IMR-90 (cell line): ENCODE results near the gene BRSK1. TPM values are rescaled to one million over a fixed set of nuclear protein-coding genes. Genes with fewer than 3 reads are reported as not detected.

Experiments used
- ATAC-seq: fragments of 200-7000 bp; cut with Tn5 transposase; 2 replicates; pipeline ENCODE4 v1.9.1; 2020; ENCODE audit warnings: low read depth, mild to moderate bottlenecking, moderate library complexity
- BruUV-seq: library from RNA; stranded (reverse); fragments of 400-500 nt; replicated peaks from 2 replicates; lab custom pipeline; 2021; lab: Mats Ljungman, UMichigan
- CTCF ChIA-PET: fragments of 300-600 bp; formaldehyde crosslinking; extraction: SDS; loops from one replicate; lab custom pipeline; 2021; ENCODE audit warnings: antibody characterized with exemption; lab: Yijun Ruan, JAX
- POLR2A ChIA-PET: fragments of 300-600 bp; sonication (Branson Sonifier 250); formaldehyde crosslinking; loops from one replicate; lab custom pipeline; 2022; ENCODE audit warnings: antibody characterized with exemption; ENCODE audit not compliant: unreplicated experiment; lab: Charles Lee
- DNase-seq: peaks from one replicate; pipeline ENCODE4 v3.0.0; 2013
- H2AFZ ChIP-seq: replicated peaks from 2 replicates; pipeline ENCODE3; 2013; ENCODE audit warnings: low read length, mild to moderate bottlenecking; ENCODE audit not compliant: poor library complexity
- H2AK5ac ChIP-seq: 2 replicates; pipeline ENCODE4 v1.6.1; 2013; ENCODE audit warnings: low read depth, low read length, inconsistent platforms
- H2AK9ac ChIP-seq: replicated peaks from 2 replicates; pipeline ENCODE3; 2013; ENCODE audit warnings: mild to moderate bottlenecking, low read depth, low read length, moderate library complexity; ENCODE audit not compliant: poor library complexity
- H2BK120ac ChIP-seq: 2 replicates; pipeline ENCODE4 v1.6.1; 2013; ENCODE audit warnings: low read depth, low read length, inconsistent platforms
- H2BK15ac ChIP-seq: 3 replicates; pipeline ENCODE4 v1.6.1; 2013; ENCODE audit warnings: low read depth, low read length, inconsistent platforms
- H2BK20ac ChIP-seq: 2 replicates; pipeline ENCODE4 v1.6.1; 2013; ENCODE audit warnings: low read depth, mild to moderate bottlenecking, inconsistent platforms, low read length, moderate library complexity
- H2BK5ac ChIP-seq: 2 replicates; pipeline ENCODE4 v1.6.1; 2013; ENCODE audit warnings: mild to moderate bottlenecking, low read depth, low read length, inconsistent platforms; ENCODE audit not compliant: poor library complexity, severe bottlenecking
- H3K14ac ChIP-seq: replicated peaks from 2 replicates; pipeline ENCODE4 v1.6.1; 2013; ENCODE audit warnings: low read depth, low read length, inconsistent platforms
- H3K18ac ChIP-seq: 2 replicates; pipeline ENCODE4 v1.6.1; 2013; ENCODE audit warnings: low read depth, low read length, control low read depth
- H3K23ac ChIP-seq: 2 replicates; pipeline ENCODE4 v1.6.1; 2013; ENCODE audit warnings: low read depth, low read length, inconsistent platforms
- H3K27ac ChIP-seq: 2 replicates; pipeline ENCODE4 v1.5.1; 2013; ENCODE audit warnings: mild to moderate bottlenecking, control low read depth, low read length; ENCODE audit not compliant: insufficient read depth
- H3K27me3 ChIP-seq: 2 replicates; pipeline ENCODE4 v1.6.1; 2013; ENCODE audit warnings: low read length; ENCODE audit not compliant: control insufficient read depth, insufficient read depth
- H3K36me3 ChIP-seq: 2 replicates; pipeline ENCODE4 v1.6.1; 2013; ENCODE audit warnings: low read length, mixed read lengths; ENCODE audit not compliant: control insufficient read depth, insufficient read depth
- H3K4ac ChIP-seq: 2 replicates; pipeline ENCODE4 v1.6.1; 2013; ENCODE audit warnings: low read depth, low read length, inconsistent platforms
- H3K4me1 ChIP-seq: 2 replicates; pipeline ENCODE4 v1.6.1; 2013; ENCODE audit warnings: low read length, mixed read lengths; ENCODE audit not compliant: control insufficient read depth, insufficient read depth
- H3K4me2 ChIP-seq: 2 replicates; pipeline ENCODE4 v1.6.1; 2013; ENCODE audit warnings: low read depth, mild to moderate bottlenecking, control low read depth, low read length, moderate library complexity
- H3K4me3 ChIP-seq: 2 replicates; pipeline ENCODE4 v1.5.1; 2013; ENCODE audit warnings: low read depth, mild to moderate bottlenecking, control low read depth, low read length, moderate library complexity; ENCODE audit not compliant: insufficient read depth
- H3K56ac ChIP-seq: 2 replicates; pipeline ENCODE4 v1.6.1; 2013; ENCODE audit warnings: low read length, inconsistent platforms; ENCODE audit not compliant: insufficient read depth; ENCODE audit errors: extremely low read depth
- H3K79me1 ChIP-seq, 2 experiments: 2 replicates each; pipeline ENCODE4 v1.6.1; 2013; ENCODE audit warnings: low read length in 2 of 2, inconsistent platforms in 1 of 2, low read depth in 1 of 2
- H3K9ac ChIP-seq: 2 replicates; pipeline ENCODE4 v1.6.1; 2013; ENCODE audit warnings: low read depth, low read length, control low read depth
- H3K9me1 ChIP-seq: 2 replicates; pipeline ENCODE4 v1.6.1; 2013; ENCODE audit warnings: low read length, inconsistent platforms; ENCODE audit not compliant: insufficient read depth
- H3K9me3 ChIP-seq: 2 replicates; pipeline ENCODE4 v1.6.1; 2013; ENCODE audit warnings: low read length; ENCODE audit not compliant: control insufficient read depth, insufficient read depth
- H4K20me1 ChIP-seq: 2 replicates; pipeline ENCODE4 v1.6.1; 2013; ENCODE audit warnings: low read length, inconsistent platforms; ENCODE audit not compliant: insufficient read depth
- H4K5ac ChIP-seq: 2 replicates; pipeline ENCODE4 v1.6.1; 2013; ENCODE audit warnings: mild to moderate bottlenecking, low read depth, low read length, control low read depth
- H4K8ac ChIP-seq, 2 experiments: 2 replicates each; pipeline ENCODE4 v1.6.1; 2013; ENCODE audit warnings: low read depth in 2 of 2, low read length in 2 of 2, control low read depth in 1 of 2, inconsistent platforms in 1 of 2
- H4K91ac ChIP-seq: 2 replicates; pipeline ENCODE4 v1.6.1; 2013; ENCODE audit warnings: low read depth, low read length, inconsistent platforms; ENCODE audit not compliant: insufficient read depth
- BHLHE40 ChIP-seq: fragments of 150-350 bp; IDR thresholded peaks from 2 replicates; pipeline ENCODE4 v1.6.1; 2016; ENCODE audit warnings: mild to moderate bottlenecking, low read depth, low read length
- CEBPB ChIP-seq: IDR thresholded peaks from 2 replicates; pipeline ENCODE4 v1.6.1; 2012; ENCODE audit warnings: low read depth, low read length, improper control_type of control experiment
- CHD1 ChIP-seq: IDR thresholded peaks from 2 replicates; pipeline ENCODE4 v1.6.1; 2012; ENCODE audit warnings: low read depth, low read length, improper control_type of control experiment
- FOS ChIP-seq: fragments of 150-350 bp; IDR thresholded peaks from 2 replicates; pipeline ENCODE4 v1.6.1; 2016; ENCODE audit warnings: low read depth, low read length
- MAFK ChIP-seq: IDR thresholded peaks from 2 replicates; pipeline ENCODE4 v1.6.1; 2012; ENCODE audit warnings: low read depth, low read length, improper control_type of control experiment
- MAZ ChIP-seq: IDR thresholded peaks from 2 replicates; pipeline ENCODE4 v1.6.1; 2012; ENCODE audit warnings: low read depth, mild to moderate bottlenecking, low read length, improper control_type of control experiment, moderate library complexity, borderline replicate concordance
- MXI1 ChIP-seq: IDR thresholded peaks from 2 replicates; pipeline ENCODE4 v1.6.1; 2012; ENCODE audit warnings: low read depth, mild to moderate bottlenecking, low read length, moderate library complexity, borderline replicate concordance
- NFE2L2 ChIP-seq: fragments of 150-350 bp; IDR thresholded peaks from 2 replicates; pipeline ENCODE4 v1.6.1; 2016; ENCODE audit warnings: low read depth, mild to moderate bottlenecking, low read length
- POLR2A ChIP-seq: IDR thresholded peaks from 2 replicates; pipeline ENCODE4 v1.6.1; 2012; ENCODE audit warnings: mild to moderate bottlenecking, low read depth, low read length
- RAD21 ChIP-seq: IDR thresholded peaks from 2 replicates; pipeline ENCODE4 v1.6.1; 2012; ENCODE audit warnings: low read length, improper control_type of control experiment
- RFX5 ChIP-seq: IDR thresholded peaks from 2 replicates; pipeline ENCODE4 v1.8.0; 2012; ENCODE audit warnings: low read depth, mild to moderate bottlenecking, low read length, moderate library complexity
- SMC3 ChIP-seq: fragments of 150-350 bp; IDR thresholded peaks from 2 replicates; pipeline ENCODE4 v1.6.1; 2016; ENCODE audit warnings: low read depth, mild to moderate bottlenecking, antibody characterized with exemption, low read length, moderate library complexity
- WGBS, 2 experiments: methylation state at CpG; one replicate each; pipeline versions ENCODE4 v1.1.5 to v1.1.7; 2013; ENCODE audit warnings: missing lambda C conversion rate in 2 of 2; ENCODE audit not compliant: insufficient read length in 1 of 2; ENCODE audit errors: extremely low coverage in 2 of 2; 5-methylcytosine and 5-hydroxymethylcytosine counted together
- dilution Hi-C: fragments of 300-500 bp; cut with HindIII; formaldehyde crosslinking; loops from one replicate; pipeline ENCODE4 v1.14.3; 2018; ENCODE audit warnings: low sequenced_read_pairs; ENCODE audit not compliant: unreplicated experiment
- in situ Hi-C: fragments of 300-500 bp; cut with MboI; formaldehyde crosslinking; loops from 3 replicates; pipeline ENCODE4 v1.14.3; 2019; ENCODE audit warnings: low sequenced_read_pairs, inconsistent platforms, mixed read lengths
- intact Hi-C: fragments of 100-400 bp; cut with micrococcal nuclease; formaldehyde crosslinking; loops from 2 replicates; pipeline ENCODE4 v1.10.0; 2022
- polyA plus RNA-seq, 3 experiments: library from polyadenylated mRNA; depleted of rRNA; stranded (reverse); fragments of >200 nt; gene quantifications; 2 replicates each; pipeline ENCODE4 v1.2.3, GENCODE V29; 2012; ENCODE audit warnings: low replicate concordance in 1 of 3
- total RNA-seq: library from RNA; depleted of rRNA; stranded (reverse); fragments of >200 nt; gene quantifications from 2 replicates; pipeline ENCODE4 v1.2.3, GENCODE V29; 2012
- TF ChIP-seq, protein P1 (sequence below): fragments of 150-350 bp; IDR thresholded peaks from 2 replicates; pipeline ENCODE4 v1.6.1; 2016; ENCODE audit warnings: low read depth, mild to moderate bottlenecking, low read length, moderate library complexity, borderline replicate concordance
- TF ChIP-seq, protein P2 (sequence below): fragments of 150-350 bp; IDR thresholded peaks from 2 replicates; pipeline ENCODE4 v1.6.1; 2017; ENCODE audit warnings: mild to moderate bottlenecking, antibody characterized with exemption, low read length, low read depth
- TF ChIP-seq, protein P3 (sequence below): conservative IDR thresholded peaks from 2 replicates; pipeline ENCODE4 v1.5.1; 2012; ENCODE audit warnings: mild to moderate bottlenecking, low read depth, low read length, improper control_type of control experiment

The BRSK1 gene
- total and polyA plus RNA-seq, 2 of the 4 experiments (the other 2 are of a cell fraction), result 2.5 to 22.3 TPM

DNA sequence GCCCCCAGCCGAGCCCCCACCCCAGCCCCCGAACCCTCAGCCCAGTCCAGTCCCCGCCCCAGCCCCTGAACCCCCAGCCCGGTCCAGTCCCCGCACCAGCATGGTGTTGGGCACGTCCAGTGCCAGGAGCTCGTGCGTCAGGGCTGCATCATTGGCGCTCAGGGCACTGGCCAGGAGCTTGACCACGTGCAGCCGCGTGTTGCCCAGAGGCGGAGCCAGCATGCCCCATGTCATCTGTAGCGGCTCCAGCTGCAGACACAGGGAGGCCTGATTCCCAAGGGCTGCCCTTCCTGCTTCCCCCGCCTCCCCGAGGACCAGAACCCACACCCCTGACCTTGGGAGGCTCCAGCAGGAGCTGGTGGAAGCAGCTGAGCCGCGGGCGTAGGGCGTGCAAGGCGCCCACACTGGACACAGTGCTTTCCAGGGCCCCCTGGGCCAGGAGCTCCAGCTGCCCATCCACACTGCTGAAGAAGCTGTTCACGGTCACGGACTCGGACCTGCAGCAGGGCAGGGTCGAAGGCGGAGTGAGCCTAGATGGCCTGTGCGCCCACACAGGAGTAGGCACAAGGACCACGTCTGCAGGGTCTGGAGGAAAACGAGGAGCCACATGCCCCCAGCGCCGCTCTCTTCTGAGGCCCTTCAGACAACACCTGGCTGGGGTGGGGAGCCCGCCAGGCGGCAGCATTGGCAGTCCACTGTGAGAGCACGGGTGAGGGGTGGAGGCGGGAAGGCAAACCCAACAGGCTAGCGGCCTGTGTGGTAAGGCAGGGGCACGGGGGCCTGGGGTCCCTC is 42.5 kb upstream of the BRSK1 start:
- no peak overlapping the region for H3K4ac ChIP-seq
- no peak overlapping the region for H3K14ac ChIP-seq
- no peak overlapping the region for H3K4me3 ChIP-seq
- H2BK20ac ChIP-seq, result no peak overlapping the region
- H3K4me1 ChIP-seq, result no peaks in the 10 kb centered on the region
- H3K23ac ChIP-seq, result no peak overlapping the region
- no peak overlapping the region for H2AFZ ChIP-seq
- dilution Hi-C loops, result no loop called here
- no peak overlapping the region for H2BK5ac ChIP-seq
- TF ChIP-seq, protein P1, sequence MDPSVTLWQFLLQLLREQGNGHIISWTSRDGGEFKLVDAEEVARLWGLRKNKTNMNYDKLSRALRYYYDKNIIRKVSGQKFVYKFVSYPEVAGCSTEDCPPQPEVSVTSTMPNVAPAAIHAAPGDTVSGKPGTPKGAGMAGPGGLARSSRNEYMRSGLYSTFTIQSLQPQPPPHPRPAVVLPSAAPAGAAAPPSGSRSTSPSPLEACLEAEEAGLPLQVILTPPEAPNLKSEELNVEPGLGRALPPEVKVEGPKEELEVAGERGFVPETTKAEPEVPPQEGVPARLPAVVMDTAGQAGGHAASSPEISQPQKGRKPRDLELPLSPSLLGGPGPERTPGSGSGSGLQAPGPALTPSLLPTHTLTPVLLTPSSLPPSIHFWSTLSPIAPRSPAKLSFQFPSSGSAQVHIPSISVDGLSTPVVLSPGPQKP, result no peak
- no peak for TF ChIP-seq NFE2L2
- TF ChIP-seq FOS, result no peak
- no peak for TF ChIP-seq CHD1
- TF ChIP-seq POLR2A, result no peak
- TF ChIP-seq, protein P2, sequence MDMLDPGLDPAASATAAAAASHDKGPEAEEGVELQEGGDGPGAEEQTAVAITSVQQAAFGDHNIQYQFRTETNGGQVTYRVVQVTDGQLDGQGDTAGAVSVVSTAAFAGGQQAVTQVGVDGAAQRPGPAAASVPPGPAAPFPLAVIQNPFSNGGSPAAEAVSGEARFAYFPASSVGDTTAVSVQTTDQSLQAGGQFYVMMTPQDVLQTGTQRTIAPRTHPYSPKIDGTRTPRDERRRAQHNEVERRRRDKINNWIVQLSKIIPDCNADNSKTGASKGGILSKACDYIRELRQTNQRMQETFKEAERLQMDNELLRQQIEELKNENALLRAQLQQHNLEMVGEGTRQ, result no peak
- TF ChIP-seq RAD21, result no peak
- no peak for TF ChIP-seq MAFK
- TF ChIP-seq MAZ, result no peak
- no peak for TF ChIP-seq MXI1
- TF ChIP-seq BHLHE40, result no peak
- TF ChIP-seq, protein P3, sequence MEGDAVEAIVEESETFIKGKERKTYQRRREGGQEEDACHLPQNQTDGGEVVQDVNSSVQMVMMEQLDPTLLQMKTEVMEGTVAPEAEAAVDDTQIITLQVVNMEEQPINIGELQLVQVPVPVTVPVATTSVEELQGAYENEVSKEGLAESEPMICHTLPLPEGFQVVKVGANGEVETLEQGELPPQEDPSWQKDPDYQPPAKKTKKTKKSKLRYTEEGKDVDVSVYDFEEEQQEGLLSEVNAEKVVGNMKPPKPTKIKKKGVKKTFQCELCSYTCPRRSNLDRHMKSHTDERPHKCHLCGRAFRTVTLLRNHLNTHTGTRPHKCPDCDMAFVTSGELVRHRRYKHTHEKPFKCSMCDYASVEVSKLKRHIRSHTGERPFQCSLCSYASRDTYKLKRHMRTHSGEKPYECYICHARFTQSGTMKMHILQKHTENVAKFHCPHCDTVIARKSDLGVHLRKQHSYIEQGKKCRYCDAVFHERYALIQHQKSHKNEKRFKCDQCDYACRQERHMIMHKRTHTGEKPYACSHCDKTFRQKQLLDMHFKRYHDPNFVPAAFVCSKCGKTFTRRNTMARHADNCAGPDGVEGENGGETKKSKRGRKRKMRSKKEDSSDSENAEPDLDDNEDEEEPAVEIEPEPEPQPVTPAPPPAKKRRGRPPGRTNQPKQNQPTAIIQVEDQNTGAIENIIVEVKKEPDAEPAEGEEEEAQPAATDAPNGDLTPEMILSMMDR, result no peak
- TF ChIP-seq RFX5, result no peak
- no peak for TF ChIP-seq SMC3
- TF ChIP-seq CEBPB, result no peak
- DNase-seq, result no peak
- in situ Hi-C loops, result no loop called here
- peaks cover 2 to 39% of the 10 kb centered on the region in 2 experiments; a peak in 3 of 4 replicates for H3K79me1 ChIP-seq
- H4K20me1 ChIP-seq, result peaks cover 3% of the 10 kb centered on the region
- no peak overlapping the region for H3K4me2 ChIP-seq
- no peak overlapping the region for H2BK15ac ChIP-seq
- CTCF ChIA-PET, result interaction anchor here (0.6 kb wide), 1 partner anchor 26 kb away, joined by 7 read pairs; no protein-coding TSS in a partner anchor
- H3K9ac ChIP-seq, result no peak overlapping the region
- no peak for ATAC-seq
- POLR2A ChIA-PET, result no interaction called here
- no peak overlapping the region for H3K27ac ChIP-seq
- no peak overlapping the region for H4K91ac ChIP-seq
- H3K56ac ChIP-seq, result no peak overlapping the region
- no peak overlapping the region for H2AK9ac ChIP-seq
- no peak overlapping the region for H2AK5ac ChIP-seq
- intact Hi-C loops, result no loop called here
- H4K5ac ChIP-seq, result no peak overlapping the region
- H3K27me3 ChIP-seq, result no peaks in the 10 kb centered on the region
- H2BK120ac ChIP-seq, result no peak overlapping the region
- H3K9me1 ChIP-seq, result peaks cover 5% of the 10 kb centered on the region
- H3K18ac ChIP-seq, result no peak overlapping the region
- H3K9me3 ChIP-seq, result no peaks in the 10 kb centered on the region
- BruUV-seq, result no TSS peak
- H3K36me3 ChIP-seq, result peaks cover 79% of the 10 kb centered on the region
- H4K8ac ChIP-seq, result no peak overlapping the region
- 96% methylated on average over 19 of the region's 37 CpGs; no CpG with 5 or more reads in 1 of the 2 experiments for WGBS, 2 experiments
